IPS DF 19.7 (cell line): ENCODE data around the gene DCUN1D4.
A peak's percentile ranks its signal among the peaks of the same experiment; 100 is the strongest.
"Not testable (repeated sequence)": the region's sequence is repeated elsewhere in the genome, so short reads cannot be mapped to it uniquely, and the experiment has no call there.

Source experiments
- DNase-seq: peaks from one replicate; pipeline ENCODE4 v3.0.0-alpha.2; 2013; ENCODE audit warnings: low read depth, low spot score

Gene DCUN1D4

GRCh38 chr4:51893402-51893801 lies 50.4 kb downstream of the DCUN1D4 start:
- DNase-seq: not testable (repeated sequence)

GRCh38 chr4:51894059-51894645 lies 51.2 kb downstream of the DCUN1D4 start:
- DNase-seq: no peak

DNA sequence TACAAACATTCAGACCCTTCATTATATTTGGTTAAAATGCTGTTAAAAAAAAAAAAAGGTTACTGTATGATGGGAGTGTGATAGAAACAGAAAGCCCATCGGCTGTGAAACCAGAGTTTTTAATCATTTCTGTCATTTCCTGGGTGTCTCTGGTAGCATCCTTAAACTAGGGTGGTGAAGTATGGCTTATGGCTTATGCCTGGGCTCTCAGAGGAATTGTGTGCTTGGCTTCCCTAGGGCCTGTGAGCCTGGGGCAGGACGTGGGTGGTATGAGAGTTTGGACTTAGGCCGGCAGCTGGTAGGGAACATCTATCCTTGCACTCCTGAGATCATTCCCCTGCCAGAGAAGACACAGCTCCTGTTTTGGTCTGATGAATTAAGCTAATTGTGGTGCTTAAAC lies 52.2 kb downstream of the DCUN1D4 start:
- no peak for DNase-seq

DNA sequence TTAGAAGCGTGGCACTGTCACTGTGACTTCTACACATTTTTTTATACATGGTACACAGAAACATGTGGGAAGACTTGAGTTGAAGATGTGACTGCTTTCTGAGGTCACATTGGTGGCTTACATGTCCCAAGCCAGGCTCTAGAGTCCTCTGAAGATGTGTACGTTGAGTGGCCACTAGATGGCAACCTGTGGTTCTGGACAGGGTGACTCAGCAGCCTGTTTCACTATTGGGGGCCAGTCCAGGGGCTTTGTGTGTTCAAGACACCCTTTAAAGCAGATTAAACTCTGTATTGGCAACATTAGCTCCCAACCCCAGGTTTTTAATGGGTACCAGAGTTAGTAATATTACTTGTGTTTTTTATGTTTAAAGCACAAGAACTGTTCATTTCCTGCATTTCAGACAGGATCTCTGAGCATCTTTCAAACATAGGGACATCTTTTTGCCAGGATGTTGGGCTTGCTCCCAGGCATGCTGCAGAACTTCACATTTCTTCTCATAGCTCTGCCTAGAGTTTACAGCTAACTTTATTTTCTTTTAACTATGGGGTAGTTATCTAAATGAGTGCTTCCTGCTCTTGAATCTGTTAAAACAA lies 53.0 kb downstream of the DCUN1D4 start:
- DNase-seq: peak; percentile 25

- no peak for DNase-seq
Observed at GRCh38 chr4:51901363-51901762, 58.4 kb downstream of the DCUN1D4 start.

GRCh38 chr4:51906167-51906958 lies 63.4 kb downstream of the DCUN1D4 start:
- no peak for DNase-seq

- no peak for DNase-seq
Observed at GRCh38 chr4:51907006-51907669, 64.2 kb downstream of the DCUN1D4 start.

GRCh38 chr4:51909236-51909703 lies 66.3 kb downstream of the DCUN1D4 start:
- DNase-seq: no peak

GRCh38 chr4:51918251-51918650 lies 75.3 kb downstream of the DCUN1D4 start:
- DNase-seq: no peak

DNA sequence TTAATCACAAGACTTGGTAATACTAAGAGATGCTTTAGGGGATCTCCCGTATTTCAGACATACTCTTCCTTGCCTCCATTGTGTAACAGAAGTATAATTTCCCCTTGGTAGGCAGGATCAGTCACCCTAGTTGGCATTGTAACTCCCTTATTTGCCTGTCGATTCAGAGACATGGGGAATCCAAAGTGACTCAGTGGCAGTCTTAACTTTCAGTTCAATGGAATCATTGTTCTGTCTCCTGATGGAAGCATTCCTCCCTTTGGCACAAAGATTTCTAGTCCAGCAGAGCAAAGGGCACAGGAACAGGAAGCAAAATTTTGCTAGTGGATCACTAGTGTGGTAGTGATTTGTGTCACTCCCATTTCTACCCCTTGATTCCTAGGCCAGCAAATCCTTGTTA lies 80.4 kb downstream of the DCUN1D4 start:
- no peak for DNase-seq

GRCh38 chr4:51925307-51925706 lies 82.4 kb downstream of the DCUN1D4 start:
- DNase-seq: no peak

DNA sequence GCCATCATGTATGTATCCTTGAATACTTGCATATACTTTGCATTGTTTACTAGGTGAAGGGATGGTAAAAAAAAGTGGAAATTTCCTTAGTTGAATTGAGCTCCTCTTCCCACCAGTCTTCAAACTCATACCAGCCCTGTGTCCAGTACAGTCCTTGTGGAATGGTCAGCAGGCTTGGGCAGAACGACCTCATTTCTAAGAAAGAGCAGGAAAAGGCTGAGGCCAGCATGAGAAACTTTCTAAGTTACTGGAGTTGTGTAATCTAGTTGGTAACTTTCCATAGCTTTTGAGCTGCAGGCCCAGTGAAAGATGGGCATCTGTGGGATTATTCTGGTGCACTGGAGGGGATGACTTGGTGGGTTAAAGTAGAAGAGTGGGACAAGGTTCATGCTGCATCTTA lies 87.6 kb downstream of the DCUN1D4 start:
- no peak for DNase-seq

- DNase-seq: no peak
Observed at GRCh38 chr4:51931461-51931860, 88.5 kb downstream of the DCUN1D4 start.

- DNase-seq: no peak
Observed at GRCh38 chr4:51932261-51932660, 89.3 kb downstream of the DCUN1D4 start.

DNA sequence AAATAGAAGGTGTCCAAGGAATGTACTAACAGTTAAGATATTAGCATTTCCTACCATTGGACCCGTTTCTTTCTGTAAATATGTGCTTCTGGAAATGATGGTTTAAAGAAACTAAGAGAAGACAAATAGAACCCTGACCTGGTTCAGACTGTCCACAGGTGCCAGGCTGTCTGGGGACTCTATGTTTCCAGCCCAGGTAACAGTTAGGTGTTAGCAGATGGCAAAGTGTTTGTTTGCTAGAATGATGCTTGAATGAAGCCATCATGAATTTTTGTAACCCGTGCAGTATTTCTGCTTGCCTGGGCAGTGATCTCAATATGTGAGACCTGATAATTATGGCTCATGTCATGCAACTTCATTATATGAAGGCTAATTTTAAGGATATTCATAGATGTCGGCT lies 89.7 kb downstream of the DCUN1D4 start:
- no peak for DNase-seq

DNA sequence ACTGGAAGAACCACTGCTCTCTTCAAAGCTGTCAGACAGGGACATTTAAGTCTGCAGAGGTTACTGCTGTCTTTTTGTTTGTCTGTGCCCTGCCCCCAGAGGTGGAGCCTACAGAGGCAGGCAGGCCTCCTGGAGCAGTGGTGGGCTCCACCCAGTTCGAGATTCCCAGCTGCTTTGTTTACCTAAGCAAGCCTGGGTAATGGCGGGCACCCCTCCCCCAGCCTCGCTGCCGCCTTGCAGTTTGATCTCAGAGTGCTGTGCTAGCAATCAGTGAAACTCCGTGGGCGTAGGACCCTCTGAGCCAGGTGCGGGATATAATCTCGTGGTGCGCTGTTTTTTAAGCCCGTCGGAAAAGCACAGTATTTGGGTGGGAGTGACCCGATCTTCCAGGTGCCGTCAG lies 97.5 kb downstream of the DCUN1D4 start:
- DNase-seq: not testable (repeated sequence)

- no peak for DNase-seq
Observed at GRCh38 chr4:51942108-51942832, 99.3 kb downstream of the DCUN1D4 start.

- DNase-seq: no peak
Observed at GRCh38 chr4:51942833-51943215, 99.9 kb downstream of the DCUN1D4 start.

DNA sequence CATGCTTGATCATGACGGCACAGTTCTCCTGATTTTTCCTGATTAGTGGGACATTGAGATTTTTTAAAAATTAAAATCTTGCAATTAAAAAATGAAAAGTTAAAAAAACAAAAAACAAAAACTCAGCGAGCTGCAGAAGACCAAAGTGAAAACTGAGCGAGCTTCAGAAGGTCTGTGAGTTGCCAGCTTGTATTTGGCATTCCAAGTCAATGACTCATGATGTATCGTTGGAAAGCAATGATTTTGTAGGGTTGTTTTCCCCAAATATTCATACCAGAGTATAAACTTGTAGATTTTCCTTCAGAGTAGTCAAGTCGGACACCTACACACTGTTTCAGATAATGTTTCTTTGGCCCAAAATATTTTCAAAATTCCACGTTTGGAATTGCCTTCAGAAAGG lies 100.3 kb downstream of the DCUN1D4 start:
- no peak for DNase-seq

- no peak for DNase-seq
Observed at GRCh38 chr4:51958199-51958968, 115.4 kb downstream of the DCUN1D4 start.

GRCh38 chr4:51960486-51960885 lies 117.5 kb downstream of the DCUN1D4 start:
- DNase-seq: no peak
